WERI-Rb-1 (cell line): Measurements from ENCODE around the gene EDAR.

Source experiments
- DNase-seq: peaks from one replicate; pipeline ENCODE4 v3.0.0-alpha.2; 2020
- H3K27ac ChIP-seq: fragments of 250-450 bp; sonication (Bioruptor Pico); 2 replicates; pipeline ENCODE4 v1.5.1; 2020; ENCODE audit warnings: mild to moderate bottlenecking, moderate library complexity
- H3K27me3 ChIP-seq: fragments of 250-450 bp; sonication (Bioruptor Pico); 2 replicates; pipeline ENCODE4 v1.5.1; 2021; ENCODE audit warnings: mild to moderate bottlenecking, low read depth, moderate library complexity; ENCODE audit not compliant: insufficient read depth, severe bottlenecking
- H3K36me3 ChIP-seq: fragments of 250-450 bp; sonication (Bioruptor Pico); 2 replicates; pipeline ENCODE4 v1.5.1; 2020; ENCODE audit warnings: mild to moderate bottlenecking, moderate library complexity
- H3K4me3 ChIP-seq: 2 replicates; pipeline ENCODE4 v1.5.1; 2011; ENCODE audit warnings: low read depth, mild to moderate bottlenecking, control low read depth, low read length
- H3K9me3 ChIP-seq: fragments of 250-450 bp; sonication (Bioruptor Pico); 2 replicates; pipeline ENCODE4 v1.5.1; 2021; ENCODE audit warnings: mild to moderate bottlenecking, moderate library complexity; ENCODE audit not compliant: severe bottlenecking
- CTCF ChIP-seq: IDR thresholded peaks from 2 replicates; pipeline ENCODE4 v1.5.1; 2011; ENCODE audit warnings: low read depth, mild to moderate bottlenecking, control low read depth, inconsistent platforms, low read length

The EDAR gene

GRCh38 chr2:108941161-108941665 lies 47.8 kb downstream of the EDAR start:
- TF ChIP-seq CTCF: no peak
- H3K4me3 ChIP-seq: no peak overlapping the region
- no peaks in the 10 kb centered on the region for H3K36me3 ChIP-seq
- H3K27me3 ChIP-seq: no peaks in the 10 kb centered on the region
- no peak overlapping the region for H3K27ac ChIP-seq
- no peaks in the 10 kb centered on the region for H3K9me3 ChIP-seq
- no peak for DNase-seq

GRCh38 chr2:108940156-108940555 lies 48.9 kb downstream of the EDAR start:
- Histone ChIP-seq H3K9me3 (no peaks in the 10 kb centered on the region), H3K4me3 (no peak overlapping the region), H3K27ac (no peak overlapping the region), H3K27me3 (no peaks in the 10 kb centered on the region), H3K36me3 (no peaks in the 10 kb centered on the region)
- TF ChIP-seq CTCF: no peak
- no peak for DNase-seq

DNA sequence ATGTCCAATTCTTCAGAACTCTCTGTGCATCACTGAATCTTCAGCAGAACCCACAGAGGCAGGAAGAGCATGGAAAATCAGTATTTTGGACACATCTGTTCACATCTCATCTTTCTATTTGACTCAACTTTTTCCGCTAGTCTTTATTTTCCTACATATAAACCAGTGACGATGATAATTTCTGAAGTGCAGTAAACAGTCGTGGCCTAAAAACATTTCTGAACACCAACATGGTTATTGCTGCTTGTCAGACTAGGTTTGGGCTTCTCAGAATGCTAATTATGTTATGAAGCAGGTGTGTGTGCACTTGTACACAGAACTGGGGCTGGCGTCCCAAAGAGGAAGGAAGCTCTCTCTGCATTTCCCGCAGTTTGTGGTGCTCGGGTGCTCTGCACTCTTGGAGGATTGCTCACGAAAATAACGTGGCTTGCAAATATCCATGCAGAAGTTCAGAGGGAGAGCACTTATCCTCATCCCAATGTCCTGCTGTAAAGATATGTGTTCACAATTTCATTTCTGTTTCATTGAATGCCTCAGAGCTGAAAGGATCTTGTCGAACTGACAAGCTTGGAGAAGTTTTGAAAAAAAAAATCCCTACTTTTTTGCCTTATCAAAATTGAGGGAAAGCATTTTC lies 50.8 kb downstream of the EDAR start:
- TF ChIP-seq CTCF: no peak
- Histone ChIP-seq H3K9me3 (no peaks in the 10 kb centered on the region), H3K27me3 (no peaks in the 10 kb centered on the region), H3K4me3 (no peak overlapping the region), H3K36me3 (no peaks in the 10 kb centered on the region), H3K27ac (no peak overlapping the region)
- no peak for DNase-seq

DNA sequence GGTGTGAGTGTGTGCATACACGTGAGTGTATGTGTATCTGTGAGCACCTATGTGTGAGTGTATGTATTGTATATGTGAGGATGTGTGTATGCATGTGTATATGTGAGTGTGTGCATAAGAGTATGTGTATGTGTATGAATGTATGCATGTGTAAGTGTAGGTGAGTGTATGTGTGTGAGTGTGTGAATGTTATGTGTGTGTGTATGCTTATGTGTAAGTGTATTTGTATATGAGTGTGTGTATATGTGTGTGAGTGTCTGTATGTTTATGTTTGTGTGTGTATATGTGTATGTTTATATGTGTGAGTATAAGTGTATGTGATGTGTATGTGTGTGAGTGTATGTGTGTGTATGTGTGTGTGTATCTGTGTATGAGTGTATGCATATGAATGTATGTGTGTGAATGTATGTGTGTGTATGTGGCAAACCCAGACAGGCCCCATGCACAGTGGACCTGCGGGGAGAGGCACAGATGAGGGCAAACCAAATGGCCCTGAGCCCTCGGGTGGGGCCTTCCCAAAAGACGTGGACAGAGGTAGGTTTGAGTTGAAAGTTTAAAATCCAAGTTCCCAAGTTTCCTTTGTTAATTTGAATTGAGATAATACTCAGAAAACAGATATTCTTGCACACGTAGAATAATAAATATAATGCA lies 51.5 kb downstream of the EDAR start:
- no peak overlapping the region for H3K4me3 ChIP-seq
- no peak overlapping the region for H3K27ac ChIP-seq
- no peaks in the 10 kb centered on the region for H3K9me3 ChIP-seq
- DNase-seq: no peak
- no peaks in the 10 kb centered on the region for H3K36me3 ChIP-seq
- no peaks in the 10 kb centered on the region for H3K27me3 ChIP-seq
- TF ChIP-seq CTCF: no peak

GRCh38 chr2:108936866-108937265 lies 52.2 kb downstream of the EDAR start:
- Histone ChIP-seq H3K27me3 (no peaks in the 10 kb centered on the region), H3K36me3 (no peaks in the 10 kb centered on the region), H3K9me3 (no peaks in the 10 kb centered on the region), H3K27ac (no peak overlapping the region), H3K4me3 (no peak overlapping the region)
- DNase-seq: no peak
- no peak for TF ChIP-seq CTCF
